ENCODE results near the gene DYNC1LI2.
"Not testable (repeated sequence)": the region's sequence is repeated elsewhere in the genome, so short reads cannot be mapped to it uniquely, and the experiment has no call there.

Gene DYNC1LI2

DNA sequence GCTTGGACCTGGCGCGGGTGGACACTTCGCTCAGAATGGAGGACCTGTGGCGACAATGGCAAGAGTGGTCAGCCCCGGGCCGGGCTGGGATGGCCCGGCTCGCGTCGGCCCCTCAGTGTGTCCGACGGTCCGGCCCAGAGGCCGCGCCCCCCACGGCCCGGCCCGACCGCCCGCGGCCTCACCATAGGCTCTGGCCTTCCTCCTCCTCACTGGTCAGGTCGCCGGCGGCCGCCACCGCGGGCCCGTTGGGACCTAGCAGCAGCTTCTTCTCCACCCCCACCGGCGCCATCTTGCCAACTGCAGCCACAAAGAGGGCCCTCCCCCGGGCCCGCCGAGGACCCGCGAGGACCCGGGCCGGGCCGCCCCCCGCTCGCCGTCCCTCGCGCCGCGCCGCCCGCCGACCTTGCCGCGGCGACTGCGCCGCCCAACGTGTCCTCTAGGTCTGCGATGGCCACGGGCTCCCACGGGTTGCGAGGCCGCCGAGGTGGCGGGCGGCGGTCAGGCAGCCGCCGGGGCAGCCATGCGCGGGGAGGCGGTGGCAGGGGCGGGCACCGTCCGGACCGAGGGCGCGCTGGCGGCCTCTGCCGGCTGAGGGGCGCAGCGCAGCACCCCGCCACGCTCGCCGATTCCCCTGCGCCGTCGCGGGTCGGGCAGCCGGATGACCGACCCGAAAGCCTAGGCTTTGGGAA lies at the start of gene DYNC1LI2:
Gene DYNC1LI2, minus strand, starts transcription at position 307 of the 689 bp plus-strand sequence. Its CDS starts 18 bp downstream, at position 289.
- H3K36me3 Mint-ChIP-seq = peaks cover 12% of the 10 kb centered on the region

GRCh38 chr16:66800856-66801255 lies 49.4 kb upstream of the DYNC1LI2 start:
- Mint-ChIP-seq H3K4me1 (no peaks in the 10 kb centered on the region), H3K36me3 (peaks cover 32% of the 10 kb centered on the region), H3K9me3 (no peaks in the 10 kb centered on the region), H3K27me3 (no peaks in the 10 kb centered on the region), H3K4me3 (no peak overlapping the region), H3K27ac (no peak overlapping the region)
- no peak for ATAC-seq

More for the DNA sequence above, at the start of gene DYNC1LI2:
- ATAC-seq = peak; percentile 96
- no peaks in the 10 kb centered on the region for H3K9me3 Mint-ChIP-seq
- peaks cover 42% of the 10 kb centered on the region for H3K4me1 Mint-ChIP-seq
- H3K27me3 Mint-ChIP-seq = peaks cover 18% of the 10 kb centered on the region
- H3K27ac Mint-ChIP-seq = peak within 1 kb of the TSS; percentile 91
- peak within 1 kb of the TSS; percentile 88 for H3K4me3 Mint-ChIP-seq

DNA sequence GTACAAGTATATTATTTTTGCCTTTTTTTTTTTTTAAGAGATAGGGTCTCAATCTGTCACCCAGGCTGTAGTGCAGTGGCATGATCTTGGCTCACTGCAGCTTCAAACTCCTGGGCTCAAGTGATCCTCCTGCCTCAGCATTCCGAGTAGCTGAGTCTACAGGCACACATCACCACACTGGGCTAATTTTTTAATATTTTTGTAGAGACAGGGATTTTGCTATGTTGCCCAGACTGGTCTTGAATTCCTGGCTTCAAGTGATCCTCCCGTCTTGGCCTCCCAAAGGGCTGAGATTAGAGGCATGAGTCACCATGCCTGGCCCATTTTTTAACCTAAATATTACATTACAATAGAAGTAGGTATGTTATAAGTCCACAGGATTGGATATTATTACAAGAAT lies 46.8 kb upstream of the DYNC1LI2 start:
- Mint-ChIP-seq H3K4me1 (no peaks in the 10 kb centered on the region), H3K27ac (no peak overlapping the region), H3K27me3 (no peaks in the 10 kb centered on the region), H3K4me3 (no peak overlapping the region), H3K36me3 (peaks cover 7% of the 10 kb centered on the region), H3K9me3 (no peaks in the 10 kb centered on the region)
- no peak for ATAC-seq

DNA sequence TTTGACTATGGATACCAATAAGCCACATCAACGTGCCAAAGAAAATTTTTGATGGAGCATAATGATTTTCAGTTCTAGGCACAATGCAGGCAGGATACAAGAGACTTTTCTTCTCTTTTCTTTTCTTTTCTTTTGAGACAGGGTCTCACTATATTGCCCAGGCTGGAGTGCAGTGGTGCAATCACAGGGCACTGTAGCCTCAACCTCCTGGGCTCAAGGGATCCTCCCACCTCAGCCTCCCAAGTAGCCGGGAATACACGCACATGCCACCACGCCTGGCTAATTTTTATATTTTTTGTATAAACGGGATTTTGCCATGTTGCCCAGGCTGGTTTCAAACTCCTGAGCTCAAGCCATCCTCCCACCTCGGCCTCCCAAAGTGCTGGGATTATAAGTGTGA lies 42.6 kb upstream of the DYNC1LI2 start:
- H3K27ac Mint-ChIP-seq, H3K9me3 Mint-ChIP-seq, H3K27me3 Mint-ChIP-seq, H3K36me3 Mint-ChIP-seq, H3K4me1 Mint-ChIP-seq, ATAC-seq, H3K4me3 Mint-ChIP-seq: not testable (repeated sequence)

DNA sequence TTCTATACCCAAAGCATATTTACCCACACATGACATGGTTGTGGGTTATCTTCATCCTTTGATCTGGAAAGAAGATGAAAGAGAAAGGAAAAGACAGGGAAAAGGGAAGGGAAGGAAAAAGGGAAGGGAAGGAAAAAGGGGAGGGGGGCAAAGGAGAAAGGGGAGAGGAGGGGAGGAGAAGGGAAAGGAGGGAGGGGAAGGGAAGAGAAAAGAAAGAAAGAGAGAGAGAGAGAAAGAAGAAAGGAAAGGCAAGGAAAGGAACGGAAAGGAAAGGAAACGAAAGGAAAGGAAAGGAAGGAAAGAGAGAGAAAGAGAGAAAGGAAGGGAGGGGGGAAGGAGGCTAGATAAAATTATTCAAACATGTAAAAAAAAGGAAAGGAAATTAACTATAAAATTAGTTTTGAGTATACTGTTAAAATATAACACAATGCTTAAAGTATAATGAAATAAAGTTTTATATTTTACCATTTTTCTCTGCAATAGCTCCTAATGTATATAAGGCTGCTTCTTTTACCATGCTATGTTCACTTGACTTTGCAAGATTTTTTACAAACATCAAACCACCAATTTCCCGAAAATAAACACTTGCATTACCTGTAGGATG lies 38.8 kb upstream of the DYNC1LI2 start:
- Mint-ChIP-seq H3K4me3 (no peak overlapping the region), H3K9me3 (no peaks in the 10 kb centered on the region), H3K36me3 (no peaks in the 10 kb centered on the region), H3K4me1 (no peaks in the 10 kb centered on the region), H3K27ac (no peak overlapping the region), H3K27me3 (no peaks in the 10 kb centered on the region)
- ATAC-seq = no peak

- ATAC-seq = no peak
- H3K4me1 Mint-ChIP-seq = no peaks in the 10 kb centered on the region
- no peak overlapping the region for H3K27ac Mint-ChIP-seq
- no peak overlapping the region for H3K4me3 Mint-ChIP-seq
- H3K9me3 Mint-ChIP-seq = no peaks in the 10 kb centered on the region
- H3K27me3 Mint-ChIP-seq = no peaks in the 10 kb centered on the region
- H3K36me3 Mint-ChIP-seq = no peaks in the 10 kb centered on the region
Observed at GRCh38 chr16:66787427-66787826, 36.0 kb upstream of the DYNC1LI2 start.

DNA sequence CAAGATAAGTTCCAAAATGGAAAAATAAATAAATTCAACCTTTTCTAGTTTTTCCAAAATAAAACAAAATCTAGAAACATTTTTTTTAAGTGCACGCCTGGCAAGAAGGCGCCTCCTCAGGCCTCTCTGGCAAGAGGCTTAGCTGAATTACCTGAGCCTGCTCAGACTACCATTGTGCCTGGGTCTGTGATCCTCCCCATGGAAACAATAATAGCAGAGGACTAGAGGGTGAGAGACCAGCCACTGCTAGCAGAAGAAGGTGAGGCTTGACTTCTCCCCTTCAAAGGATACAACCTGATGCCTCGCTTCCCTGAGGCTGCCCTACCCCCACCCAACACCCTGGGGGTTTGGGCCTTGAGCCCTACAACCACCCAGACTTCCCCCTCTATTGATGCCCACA lies 35.1 kb upstream of the DYNC1LI2 start:
- H3K4me1 Mint-ChIP-seq = no peaks in the 10 kb centered on the region
- no peak for ATAC-seq

GRCh38 chr16:66776457-66776856 lies 25.0 kb upstream of the DYNC1LI2 start:
- no peak for ATAC-seq
- H3K27ac Mint-ChIP-seq = no peak overlapping the region
- no peak overlapping the region for H3K4me3 Mint-ChIP-seq
- no peaks in the 10 kb centered on the region for H3K27me3 Mint-ChIP-seq
- H3K4me1 Mint-ChIP-seq = no peaks in the 10 kb centered on the region
- H3K36me3 Mint-ChIP-seq = peaks cover 7% of the 10 kb centered on the region
- peaks cover 6% of the 10 kb centered on the region for H3K9me3 Mint-ChIP-seq

More for the DNA sequence above, 35.1 kb upstream of the DYNC1LI2 start:
- H3K27me3 Mint-ChIP-seq = no peaks in the 10 kb centered on the region
- H3K4me3 Mint-ChIP-seq = no peak overlapping the region
- H3K9me3 Mint-ChIP-seq = no peaks in the 10 kb centered on the region
- no peaks in the 10 kb centered on the region for H3K36me3 Mint-ChIP-seq
- no peak overlapping the region for H3K27ac Mint-ChIP-seq

DNA sequence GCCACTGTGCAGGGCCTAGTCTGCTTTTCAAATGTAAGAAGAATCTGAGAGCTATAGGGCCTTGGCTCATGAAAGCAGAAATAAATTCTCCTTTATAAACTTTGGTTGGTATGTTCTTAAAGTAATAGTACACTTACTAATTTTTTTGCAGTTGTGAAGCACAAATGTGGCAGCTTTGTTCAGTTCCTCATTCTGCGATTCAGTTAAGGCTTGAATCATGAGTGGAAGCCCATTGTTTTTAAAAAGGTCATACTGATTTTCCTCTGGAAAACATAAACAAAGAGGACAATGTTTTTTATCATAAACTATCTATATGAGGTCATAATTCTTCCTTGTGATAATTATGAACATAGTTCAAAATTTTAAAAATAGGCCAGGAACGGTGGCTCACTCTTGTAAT lies 23.6 kb upstream of the DYNC1LI2 start:
- H3K4me1 Mint-ChIP-seq = no peaks in the 10 kb centered on the region
- H3K27ac Mint-ChIP-seq = no peak overlapping the region
- no peak for ATAC-seq
- no peak overlapping the region for H3K4me3 Mint-ChIP-seq
- peaks cover 7% of the 10 kb centered on the region for H3K36me3 Mint-ChIP-seq
- H3K27me3 Mint-ChIP-seq = no peaks in the 10 kb centered on the region
- peaks cover 6% of the 10 kb centered on the region for H3K9me3 Mint-ChIP-seq

- no peaks in the 10 kb centered on the region for H3K36me3 Mint-ChIP-seq
- no peak overlapping the region for H3K27ac Mint-ChIP-seq
- H3K9me3 Mint-ChIP-seq = no peaks in the 10 kb centered on the region
- peaks cover 5% of the 10 kb centered on the region for H3K27me3 Mint-ChIP-seq
- H3K4me3 Mint-ChIP-seq = no peak overlapping the region
- ATAC-seq = no peak
- no peaks in the 10 kb centered on the region for H3K4me1 Mint-ChIP-seq
Observed at GRCh38 chr16:66758086-66758485, 6.7 kb upstream of the DYNC1LI2 start.

DNA sequence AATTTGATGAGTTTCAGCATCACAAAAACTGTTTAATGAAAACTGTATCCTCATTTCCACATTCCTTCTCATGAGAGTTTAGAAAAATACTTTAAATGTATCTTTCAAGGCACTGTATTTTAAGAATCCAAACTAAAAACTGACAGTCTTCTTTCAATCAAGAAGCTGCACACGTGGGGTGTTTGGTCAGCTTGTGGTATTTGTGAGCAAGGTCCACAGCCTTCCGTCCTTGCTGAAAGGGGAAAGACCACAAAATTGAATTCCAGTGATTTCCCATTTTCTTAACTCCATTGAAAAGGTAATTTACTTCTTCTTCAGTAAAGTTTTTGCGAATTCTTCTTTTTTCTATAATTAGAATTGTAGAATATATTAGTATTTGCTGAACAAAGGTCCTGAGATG lies 3.4 kb upstream of the DYNC1LI2 start:
- ATAC-seq = no peak
- H3K36me3 Mint-ChIP-seq = no peaks in the 10 kb centered on the region
- H3K4me1 Mint-ChIP-seq = peaks cover 20% of the 10 kb centered on the region
- peaks cover 18% of the 10 kb centered on the region for H3K27me3 Mint-ChIP-seq
- no peak overlapping the region for H3K27ac Mint-ChIP-seq
- no peaks in the 10 kb centered on the region for H3K9me3 Mint-ChIP-seq
- H3K4me3 Mint-ChIP-seq = no peak overlapping the region

GRCh38 chr16:66754211-66754610 lies 2.8 kb upstream of the DYNC1LI2 start:
- Mint-ChIP-seq H3K9me3 (no peaks in the 10 kb centered on the region), H3K27ac (no peak overlapping the region), H3K4me1 (peaks cover 26% of the 10 kb centered on the region), H3K36me3 (peaks cover 4% of the 10 kb centered on the region), H3K27me3 (peaks cover 18% of the 10 kb centered on the region), H3K4me3 (no peak overlapping the region)
- ATAC-seq = no peak

DNA sequence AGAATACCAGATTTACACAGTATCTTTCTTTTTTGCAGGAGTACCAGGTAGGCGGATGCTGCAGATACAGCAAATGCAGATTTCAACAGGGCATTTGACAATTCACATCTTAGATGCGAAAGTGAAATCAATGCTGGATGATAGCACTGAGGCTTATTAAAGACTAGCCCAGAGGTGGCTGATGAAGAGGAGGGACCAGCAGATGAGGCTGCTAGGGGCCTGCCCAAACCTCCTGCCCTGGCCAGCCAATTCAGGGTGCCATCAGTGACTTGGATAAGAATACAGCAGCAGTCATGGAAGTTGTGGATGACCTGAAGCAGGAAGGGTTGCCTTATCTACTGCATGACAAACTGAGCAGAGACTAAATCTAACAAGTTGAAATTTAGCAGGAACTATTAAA lies 1.5 kb upstream of the DYNC1LI2 start:
- no peak overlapping the region for H3K4me3 Mint-ChIP-seq
- no peaks in the 10 kb centered on the region for H3K9me3 Mint-ChIP-seq
- H3K4me1 Mint-ChIP-seq = peaks cover 35% of the 10 kb centered on the region
- ATAC-seq = no peak
- peaks cover 18% of the 10 kb centered on the region for H3K27me3 Mint-ChIP-seq
- no peak overlapping the region for H3K27ac Mint-ChIP-seq
- peaks cover 12% of the 10 kb centered on the region for H3K36me3 Mint-ChIP-seq

DNA sequence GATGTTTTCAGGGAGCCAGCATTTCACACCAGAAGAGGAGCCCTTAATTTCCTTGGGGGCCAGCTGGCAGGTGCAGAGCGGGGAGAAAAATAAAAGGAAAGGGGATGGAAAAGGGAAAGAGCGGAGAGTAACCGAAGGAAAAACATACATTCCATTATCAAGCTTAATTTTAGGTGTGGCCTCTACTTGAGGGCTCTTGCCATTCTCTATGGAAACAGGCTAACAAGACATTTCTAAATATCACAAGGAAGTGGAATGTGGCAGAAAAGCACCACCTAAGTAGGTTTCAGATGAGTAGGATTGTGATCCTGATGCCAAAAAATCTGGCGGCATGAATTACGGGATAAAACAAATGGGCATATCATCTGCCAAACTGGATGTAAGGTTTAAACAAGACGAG lies 970 bp upstream of the DYNC1LI2 start:
- no peak for ATAC-seq
- H3K9me3 Mint-ChIP-seq = no peaks in the 10 kb centered on the region
- H3K4me1 Mint-ChIP-seq = peaks cover 35% of the 10 kb centered on the region
- peaks cover 12% of the 10 kb centered on the region for H3K36me3 Mint-ChIP-seq
- H3K27ac Mint-ChIP-seq = peak overlapping the region; percentile 91
- H3K4me3 Mint-ChIP-seq = peak overlapping the region; percentile 88
- H3K27me3 Mint-ChIP-seq = peaks cover 18% of the 10 kb centered on the region

DNA sequence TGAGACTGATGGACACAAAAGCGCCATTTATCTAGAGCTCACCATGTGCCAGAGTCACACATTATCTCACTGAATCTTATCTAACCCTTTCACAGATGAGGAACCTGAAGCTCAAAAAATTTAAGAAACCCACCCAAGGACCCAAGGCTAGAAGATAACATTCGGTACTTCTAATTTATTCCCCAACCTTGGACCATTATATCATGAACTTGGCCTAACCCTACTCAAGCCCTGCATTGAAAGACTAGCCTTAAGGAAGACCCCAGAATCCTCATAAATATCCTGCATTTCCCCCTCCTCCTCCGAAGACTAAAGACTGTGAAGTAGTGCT lies 548 bp upstream of the DYNC1LI2 start:
- peaks cover 18% of the 10 kb centered on the region for H3K27me3 Mint-ChIP-seq
- H3K36me3 Mint-ChIP-seq = peaks cover 12% of the 10 kb centered on the region
- no peaks in the 10 kb centered on the region for H3K9me3 Mint-ChIP-seq
- peak overlapping the region; percentile 91 for H3K27ac Mint-ChIP-seq
- no peak for ATAC-seq
- peak overlapping the region; percentile 88 for H3K4me3 Mint-ChIP-seq
- H3K4me1 Mint-ChIP-seq = peaks cover 39% of the 10 kb centered on the region

GRCh38 chr16:66751053-66751302 lies 431 bp downstream of the DYNC1LI2 start:
- H3K9me3 Mint-ChIP-seq = no peaks in the 10 kb centered on the region
- peak overlapping the region; percentile 91 for H3K27ac Mint-ChIP-seq
- H3K4me1 Mint-ChIP-seq = peaks cover 42% of the 10 kb centered on the region
- H3K4me3 Mint-ChIP-seq = peak overlapping the region; percentile 88
- peaks cover 15% of the 10 kb centered on the region for H3K36me3 Mint-ChIP-seq
- ATAC-seq = peak; percentile 1
- peaks cover 18% of the 10 kb centered on the region for H3K27me3 Mint-ChIP-seq
